Panc1 (cell line): ENCODE data around the gene P3R3URF. TPM values are rescaled to one million over a fixed set of nuclear protein-coding genes. Genes with fewer than 3 reads are reported as not detected.

Source experiments
- ATAC-seq: fragments of 200-7000 bp; cut with Tn5 transposase; 2 replicates; pipeline ENCODE4 v1.9.1; 2020; ENCODE audit warnings: mild to moderate bottlenecking, moderate library complexity
- BruUV-seq: library from RNA; stranded (reverse); fragments of 400-500 nt; replicated peaks from 2 replicates; lab custom pipeline; 2021; lab: Mats Ljungman, UMichigan
- CTCF ChIA-PET: fragments of 300-600 bp; sonication (Branson Sonifier 250); formaldehyde crosslinking; loops from one replicate; lab custom pipeline; 2022; ENCODE audit warnings: antibody characterized with exemption; lab: Charles Lee
- POLR2A ChIA-PET: fragments of 300-600 bp; sonication (Branson Sonifier 250); formaldehyde crosslinking; loops from one replicate; lab custom pipeline; 2022; ENCODE audit warnings: antibody characterized with exemption; lab: Charles Lee
- DNase-seq: peaks from one replicate; pipeline ENCODE4 v3.0.0-alpha.2; 2010; ENCODE audit warnings: low read depth, low spot score
- H3K27ac ChIP-seq: 2 replicates; pipeline ENCODE4 v1.5.1; 2011; ENCODE audit warnings: mild to moderate bottlenecking, low read length, inconsistent platforms
- H3K27me3 ChIP-seq: fragments of 200-500 bp; sonication (Bioruptor generic); 2 replicates; pipeline ENCODE4 v1.6.0; 2014; ENCODE audit warnings: low read length, inconsistent platforms; ENCODE audit not compliant: control insufficient read depth, insufficient read depth
- H3K36me3 ChIP-seq: fragments of 200-500 bp; sonication (Bioruptor generic); 2 replicates; pipeline ENCODE4 v1.5.1; 2014; ENCODE audit warnings: inconsistent platforms, mild to moderate bottlenecking, low read length, moderate library complexity; ENCODE audit not compliant: control insufficient read depth, insufficient read depth
- H3K4me1 ChIP-seq: 2 replicates; pipeline ENCODE4 v1.5.1; 2011; ENCODE audit warnings: inconsistent platforms, mild to moderate bottlenecking, low read length, moderate library complexity; ENCODE audit not compliant: control insufficient read depth, insufficient read depth
- H3K4me3 ChIP-seq, 2 experiments: 2 replicates each; pipeline ENCODE4 v1.5.1; 2011 to 2012; ENCODE audit warnings: low read depth in 2 of 2, low read length in 2 of 2, mild to moderate bottlenecking in 2 of 2, inconsistent platforms in 1 of 2, moderate library complexity in 1 of 2
- H3K9me3 ChIP-seq: fragments of 200-500 bp; sonication (Bioruptor generic); 2 replicates; pipeline ENCODE4 v1.5.1; 2014; ENCODE audit warnings: low read depth, mild to moderate bottlenecking, inconsistent platforms, low read length, moderate library complexity; ENCODE audit not compliant: control insufficient read depth, insufficient read depth
- POLR2AphosphoS5 ChIP-seq: IDR thresholded peaks from 2 replicates; pipeline ENCODE4 v1.6.1; 2012; ENCODE audit warnings: mild to moderate bottlenecking, low read depth, low read length, moderate library complexity
- SIN3A ChIP-seq: IDR thresholded peaks from 2 replicates; pipeline ENCODE4 v1.6.1; 2012; ENCODE audit warnings: low read depth, mild to moderate bottlenecking, low read length, moderate library complexity, borderline replicate concordance; ENCODE audit not compliant: insufficient read depth
- TCF7L2 ChIP-seq: IDR thresholded peaks from 2 replicates; pipeline ENCODE4 v1.6.1; 2011; ENCODE audit warnings: mild to moderate bottlenecking, low read depth, low read length, inconsistent platforms
- in situ Hi-C: cut with HindIII; loops from 2 replicates; pipeline ENCODE4 v1.10.0; 2016; ENCODE audit warnings: low sequenced_read_pairs, low pct_unique_long_range_greater_than_20kb
- intact Hi-C: fragments of 100-400 bp; cut with micrococcal nuclease; formaldehyde crosslinking; loops from one replicate; pipeline ENCODE4 v1.10.0; 2022; ENCODE audit not compliant: unreplicated experiment
- total RNA-seq: library from RNA; stranded (reverse); gene quantifications from one replicate; pipeline ENCODE4 v1.2.1, GENCODE V29; 2021; ENCODE audit not compliant: unreplicated experiment
- TF ChIP-seq, protein P1 (sequence below), 2 experiments: IDR thresholded peaks; 2 replicates each; pipeline ENCODE4 v1.6.1; 2011 to 2012; ENCODE audit warnings: low read depth in 2 of 2, control low read depth in 1 of 2, low read length in 1 of 2, mild to moderate bottlenecking in 1 of 2, moderate library complexity in 1 of 2; ENCODE audit not compliant: insufficient read depth in 1 of 2
- TF ChIP-seq, protein P2 (sequence below): fragments of 450-650 bp; IDR thresholded peaks from 2 replicates; pipeline ENCODE4 v1.5.1; 2017; ENCODE audit warnings: mild to moderate bottlenecking

P3R3URF gene
- total RNA-seq, 1 experiment from 2014 or later = not detected

DNA sequence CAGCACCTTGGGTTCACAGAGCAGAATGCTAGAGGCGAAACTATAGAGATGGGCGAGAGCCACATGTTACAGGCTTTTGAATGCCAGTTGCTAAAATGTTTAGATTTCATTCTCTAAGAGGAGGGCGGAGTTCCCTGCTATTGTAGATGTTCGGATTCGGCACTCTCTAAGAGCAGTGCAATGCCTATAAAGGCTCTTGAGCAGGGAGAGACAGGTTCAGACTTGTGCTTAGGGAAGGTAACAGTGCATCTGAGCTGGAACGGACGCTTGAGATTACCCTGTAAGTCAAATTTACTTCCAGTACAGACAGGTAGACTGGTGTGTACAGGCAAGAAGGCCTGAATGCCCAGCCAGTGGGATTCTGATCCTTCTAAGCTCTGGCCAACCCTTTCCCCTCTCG, 42.2 kb upstream of the P3R3URF start:
- Histone ChIP-seq H3K27ac (no peak overlapping the region), H3K4me3 (no peak overlapping the region), H3K4me1 (peaks cover 5% of the 10 kb centered on the region; the same call in 1 of the 2 replicates), H3K9me3 (no peaks in the 10 kb centered on the region), H3K27me3 (no peaks in the 10 kb centered on the region), H3K36me3 (no peaks in the 10 kb centered on the region)
- ChIA-PET CTCF (no interaction called here), POLR2A (interaction anchor here (0.6 kb wide), 1 partner anchor 95 kb away, joined by 10 read pairs; no protein-coding TSS in a partner anchor)
- in situ Hi-C loops (no loop called here), intact Hi-C loops (no loop called here)
- DNase-seq (no peak), ATAC-seq (no peak)
- BruUV-seq = no TSS peak
- TF ChIP-seq POLR2AphosphoS5 (no peak), SIN3A (no peak), TCF7L2 (no peak)
- TF ChIP-seq, protein P1, sequence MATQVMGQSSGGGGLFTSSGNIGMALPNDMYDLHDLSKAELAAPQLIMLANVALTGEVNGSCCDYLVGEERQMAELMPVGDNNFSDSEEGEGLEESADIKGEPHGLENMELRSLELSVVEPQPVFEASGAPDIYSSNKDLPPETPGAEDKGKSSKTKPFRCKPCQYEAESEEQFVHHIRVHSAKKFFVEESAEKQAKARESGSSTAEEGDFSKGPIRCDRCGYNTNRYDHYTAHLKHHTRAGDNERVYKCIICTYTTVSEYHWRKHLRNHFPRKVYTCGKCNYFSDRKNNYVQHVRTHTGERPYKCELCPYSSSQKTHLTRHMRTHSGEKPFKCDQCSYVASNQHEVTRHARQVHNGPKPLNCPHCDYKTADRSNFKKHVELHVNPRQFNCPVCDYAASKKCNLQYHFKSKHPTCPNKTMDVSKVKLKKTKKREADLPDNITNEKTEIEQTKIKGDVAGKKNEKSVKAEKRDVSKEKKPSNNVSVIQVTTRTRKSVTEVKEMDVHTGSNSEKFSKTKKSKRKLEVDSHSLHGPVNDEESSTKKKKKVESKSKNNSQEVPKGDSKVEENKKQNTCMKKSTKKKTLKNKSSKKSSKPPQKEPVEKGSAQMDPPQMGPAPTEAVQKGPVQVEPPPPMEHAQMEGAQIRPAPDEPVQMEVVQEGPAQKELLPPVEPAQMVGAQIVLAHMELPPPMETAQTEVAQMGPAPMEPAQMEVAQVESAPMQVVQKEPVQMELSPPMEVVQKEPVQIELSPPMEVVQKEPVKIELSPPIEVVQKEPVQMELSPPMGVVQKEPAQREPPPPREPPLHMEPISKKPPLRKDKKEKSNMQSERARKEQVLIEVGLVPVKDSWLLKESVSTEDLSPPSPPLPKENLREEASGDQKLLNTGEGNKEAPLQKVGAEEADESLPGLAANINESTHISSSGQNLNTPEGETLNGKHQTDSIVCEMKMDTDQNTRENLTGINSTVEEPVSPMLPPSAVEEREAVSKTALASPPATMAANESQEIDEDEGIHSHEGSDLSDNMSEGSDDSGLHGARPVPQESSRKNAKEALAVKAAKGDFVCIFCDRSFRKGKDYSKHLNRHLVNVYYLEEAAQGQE (IDR thresholded peaks at IDR 0.05; ENCODE audit: insufficient read depth in 1 of 2, low read depth in 2 of 2, low read length in 1 of 2) = no peak
- TF ChIP-seq, protein P2, sequence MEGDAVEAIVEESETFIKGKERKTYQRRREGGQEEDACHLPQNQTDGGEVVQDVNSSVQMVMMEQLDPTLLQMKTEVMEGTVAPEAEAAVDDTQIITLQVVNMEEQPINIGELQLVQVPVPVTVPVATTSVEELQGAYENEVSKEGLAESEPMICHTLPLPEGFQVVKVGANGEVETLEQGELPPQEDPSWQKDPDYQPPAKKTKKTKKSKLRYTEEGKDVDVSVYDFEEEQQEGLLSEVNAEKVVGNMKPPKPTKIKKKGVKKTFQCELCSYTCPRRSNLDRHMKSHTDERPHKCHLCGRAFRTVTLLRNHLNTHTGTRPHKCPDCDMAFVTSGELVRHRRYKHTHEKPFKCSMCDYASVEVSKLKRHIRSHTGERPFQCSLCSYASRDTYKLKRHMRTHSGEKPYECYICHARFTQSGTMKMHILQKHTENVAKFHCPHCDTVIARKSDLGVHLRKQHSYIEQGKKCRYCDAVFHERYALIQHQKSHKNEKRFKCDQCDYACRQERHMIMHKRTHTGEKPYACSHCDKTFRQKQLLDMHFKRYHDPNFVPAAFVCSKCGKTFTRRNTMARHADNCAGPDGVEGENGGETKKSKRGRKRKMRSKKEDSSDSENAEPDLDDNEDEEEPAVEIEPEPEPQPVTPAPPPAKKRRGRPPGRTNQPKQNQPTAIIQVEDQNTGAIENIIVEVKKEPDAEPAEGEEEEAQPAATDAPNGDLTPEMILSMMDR = no peak

DNA sequence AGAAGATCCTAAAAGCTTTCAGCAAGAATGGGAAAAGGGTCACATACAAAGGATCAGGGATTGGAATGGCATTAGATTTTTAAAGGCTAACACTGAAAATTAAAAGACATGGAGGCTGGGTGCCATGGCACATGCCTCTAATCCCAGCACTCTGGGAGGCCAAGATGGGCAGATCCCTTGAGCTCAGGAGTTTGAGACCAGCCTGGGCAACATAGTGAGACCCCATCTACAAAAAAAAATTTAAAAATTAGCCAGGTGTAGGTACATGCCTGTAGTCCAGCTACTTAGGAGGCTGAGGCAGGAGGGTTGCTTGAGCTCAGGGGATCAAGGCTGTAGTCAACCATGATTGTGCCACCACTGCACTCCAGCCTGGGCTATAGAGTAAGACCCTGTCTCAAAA, 39.2 kb upstream of the P3R3URF start:
- BruUV-seq = no TSS peak
- no peak overlapping the region for H3K27ac ChIP-seq
- H3K4me1 ChIP-seq = no peaks in the 10 kb centered on the region
- no peaks in the 10 kb centered on the region for H3K9me3 ChIP-seq
- in situ Hi-C loops (no loop called here), intact Hi-C loops (no loop called here)
- ATAC-seq = no peak
- DNase-seq = no peak
- ChIA-PET POLR2A (no interaction called here), CTCF (interaction anchor here (0.9 kb wide), 1 partner anchor 8 kb away, joined by 4 read pairs; no protein-coding TSS in a partner anchor)
- H3K27me3 ChIP-seq = no peaks in the 10 kb centered on the region
- H3K36me3 ChIP-seq = no peaks in the 10 kb centered on the region
- H3K4me3 ChIP-seq = no peak overlapping the region
- TF ChIP-seq, protein P2 = no peak
- no peak for TF ChIP-seq POLR2AphosphoS5
- TF ChIP-seq SIN3A = no peak
- TF ChIP-seq TCF7L2 = no peak
- TF ChIP-seq, protein P1 (IDR thresholded peaks at IDR 0.05; ENCODE audit: insufficient read depth in 1 of 2, low read depth in 2 of 2, low read length in 1 of 2) = no peak
